ENCODE data around the gene TMEM108.

Gene TMEM108

GRCh38 chr3:133376810-133377209 lies 338.6 kb downstream of the TMEM108 start:
- in situ Hi-C loops (cut with MboI; ENCODE audit: low sequenced_read_pairs): loop anchor here (10.0 to 25.0 kb wide), 2 partner anchors 332 to 640 kb away; no protein-coding TSS in a partner anchor

DNA sequence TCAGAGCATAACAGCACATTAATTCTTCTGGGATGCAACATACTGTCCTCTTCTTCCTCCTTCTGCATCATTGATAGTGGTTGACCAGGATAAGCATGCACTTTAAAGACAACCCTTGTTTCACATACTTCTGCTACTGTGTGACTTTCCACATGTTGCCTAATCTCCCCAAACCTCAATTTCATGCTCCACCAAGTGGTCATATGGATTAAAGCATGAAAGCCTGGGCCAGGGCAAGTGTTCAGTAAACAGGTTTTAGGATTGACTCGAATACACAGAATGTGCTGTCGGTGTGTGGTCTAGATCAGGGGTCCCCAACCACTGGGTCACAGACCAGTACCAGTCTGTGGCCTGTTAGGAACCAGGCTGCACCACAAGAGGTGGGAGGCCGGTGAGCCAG lies 339.2 kb downstream of the TMEM108 start:
- in situ Hi-C loops (cut with MboI; ENCODE audit: low sequenced_read_pairs): loop anchor here (10.0 to 25.0 kb wide), 2 partner anchors 333 to 640 kb away; no protein-coding TSS in a partner anchor

- in situ Hi-C loops (cut with MboI; ENCODE audit: low sequenced_read_pairs): loop anchor here (10.0 to 25.0 kb wide), 2 partner anchors 335 to 643 kb away; no protein-coding TSS in a partner anchor
Measured at GRCh38 chr3:133379926-133380325, 341.7 kb downstream of the TMEM108 start.

DNA sequence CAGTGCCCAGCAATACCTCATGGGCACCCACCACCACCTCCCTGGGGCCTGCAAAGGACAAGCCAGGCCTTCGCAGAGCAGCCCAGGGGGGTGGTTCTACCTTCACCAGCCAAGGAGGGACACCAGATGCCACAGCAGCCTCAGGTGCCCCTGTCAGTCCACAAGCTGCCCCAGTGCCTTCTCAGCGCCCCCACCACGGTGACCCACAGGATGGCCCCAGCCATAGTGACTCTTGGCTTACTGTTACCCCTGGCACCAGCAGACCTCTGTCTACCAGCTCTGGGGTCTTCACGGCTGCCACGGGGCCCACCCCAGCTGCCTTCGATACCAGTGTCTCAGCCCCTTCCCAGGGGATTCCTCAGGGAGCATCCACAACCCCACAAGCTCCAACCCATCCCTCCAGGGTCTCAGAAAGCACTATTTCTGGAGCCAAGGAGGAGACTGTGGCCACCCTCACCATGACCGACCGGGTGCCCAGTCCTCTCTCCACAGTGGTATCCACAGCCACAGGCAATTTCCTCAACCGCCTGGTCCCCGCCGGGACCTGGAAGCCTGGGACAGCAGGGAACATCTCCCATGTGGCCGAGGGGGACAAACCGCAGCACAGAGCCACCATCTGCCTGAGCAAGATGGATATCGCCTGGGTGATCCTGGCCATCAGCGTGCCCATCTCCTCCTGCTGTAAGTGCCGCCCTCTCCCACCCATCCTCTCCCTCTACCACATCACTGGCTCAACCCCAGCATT lies 342.5 kb downstream of the TMEM108 start:
- in situ Hi-C loops (cut with MboI; ENCODE audit: low sequenced_read_pairs): loop anchor here (25.0 kb wide), 1 partner anchor 643 kb away; no protein-coding TSS in a partner anchor

- in situ Hi-C loops (cut with MboI; ENCODE audit: low sequenced_read_pairs): loop anchor here (25.0 kb wide), 1 partner anchor 644 kb away; no protein-coding TSS in a partner anchor
Measured at GRCh38 chr3:133381346-133382109, 343.3 kb downstream of the TMEM108 start.

DNA sequence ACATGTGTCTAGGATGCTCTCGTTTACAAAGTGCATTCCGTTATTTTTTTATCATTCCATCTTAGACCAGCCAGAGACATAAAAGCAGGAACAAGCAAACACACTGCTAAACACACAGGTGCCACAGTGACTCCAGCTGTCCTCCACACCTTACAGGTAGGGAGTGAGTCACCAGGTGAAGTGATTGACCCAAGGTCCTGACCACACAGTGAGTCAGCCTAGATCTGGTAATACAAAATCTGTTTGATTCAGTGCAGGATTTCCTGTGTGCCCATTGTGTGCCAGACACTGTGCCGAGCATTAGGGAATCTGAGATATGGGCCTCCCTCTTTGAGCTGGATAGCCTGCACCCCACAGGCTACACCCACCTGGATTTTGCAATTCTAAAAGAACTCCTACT lies 345.0 kb downstream of the TMEM108 start:
- in situ Hi-C loops (cut with MboI; ENCODE audit: low sequenced_read_pairs): loop anchor here (25.0 kb wide), 1 partner anchor 646 kb away; no protein-coding TSS in a partner anchor

- in situ Hi-C loops (cut with MboI; ENCODE audit: low sequenced_read_pairs): loop anchor here (25.0 kb wide), 1 partner anchor 646 kb away; no protein-coding TSS in a partner anchor
Measured at GRCh38 chr3:133383741-133384140, 345.6 kb downstream of the TMEM108 start.

- in situ Hi-C loops (cut with MboI; ENCODE audit: low sequenced_read_pairs): loop anchor here (25.0 kb wide), 1 partner anchor 647 kb away; no protein-coding TSS in a partner anchor
Measured at GRCh38 chr3:133384331-133385027, 346.3 kb downstream of the TMEM108 start.

GRCh38 chr3:133386876-133387275 lies 348.7 kb downstream of the TMEM108 start:
- in situ Hi-C loops (cut with MboI; ENCODE audit: low sequenced_read_pairs): loop anchor here (25.0 kb wide), 1 partner anchor 650 kb away; no protein-coding TSS in a partner anchor

GRCh38 chr3:133387341-133387740 lies 349.1 kb downstream of the TMEM108 start:
- in situ Hi-C loops (cut with MboI; ENCODE audit: low sequenced_read_pairs): loop anchor here (25.0 kb wide), 1 partner anchor 650 kb away; no protein-coding TSS in a partner anchor

GRCh38 chr3:133388696-133389395 lies 350.7 kb downstream of the TMEM108 start:
- in situ Hi-C loops (cut with MboI; ENCODE audit: low sequenced_read_pairs): loop anchor here (25.0 kb wide), 1 partner anchor 652 kb away; no protein-coding TSS in a partner anchor

GRCh38 chr3:133390715-133391114 lies 352.5 kb downstream of the TMEM108 start:
- in situ Hi-C loops (cut with MboI; ENCODE audit: low sequenced_read_pairs): loop anchor here (25.0 kb wide), 1 partner anchor 653 kb away; no protein-coding TSS in a partner anchor

GRCh38 chr3:133393204-133393603 lies 355.0 kb downstream of the TMEM108 start:
- in situ Hi-C loops (cut with MboI; ENCODE audit: low sequenced_read_pairs): loop anchor here (25.0 kb wide), 1 partner anchor 656 kb away; no protein-coding TSS in a partner anchor

DNA sequence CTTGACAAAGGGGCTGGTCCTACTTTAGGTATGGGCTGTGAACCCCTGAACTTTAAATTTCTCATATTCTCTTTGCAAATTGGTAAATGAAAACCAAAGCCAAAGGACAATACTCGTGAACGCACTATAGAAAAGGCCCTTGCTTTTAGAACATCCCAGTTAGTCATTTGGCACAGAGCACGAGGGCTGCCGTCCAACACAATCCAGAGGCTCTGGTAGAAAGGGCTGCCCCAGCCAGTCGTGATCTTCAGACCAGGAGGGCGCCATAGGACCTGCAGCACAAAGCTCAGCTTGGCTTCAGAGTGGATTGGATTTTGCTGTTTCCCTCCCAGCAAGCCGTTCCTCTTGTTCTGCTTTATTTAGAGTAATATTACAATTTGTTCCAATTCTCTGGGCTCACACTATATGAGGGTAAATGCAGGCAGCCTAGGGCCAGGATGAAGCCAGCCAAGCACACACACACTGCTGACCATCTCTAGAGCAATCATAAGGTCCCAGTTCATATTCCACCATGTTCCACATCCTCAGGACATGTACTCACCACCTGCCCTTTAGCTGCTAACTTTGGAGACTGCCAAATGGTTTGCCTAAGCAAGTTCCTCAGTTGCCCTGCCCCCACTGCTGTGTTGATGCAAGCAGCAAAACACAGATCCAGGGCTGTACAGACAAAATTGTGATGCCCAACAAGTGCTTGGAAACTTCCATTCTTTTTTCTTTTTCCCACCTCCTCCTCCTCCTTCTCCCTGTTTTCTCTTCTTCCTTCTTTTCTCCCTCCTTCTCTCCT lies 355.7 kb downstream of the TMEM108 start:
- in situ Hi-C loops (cut with MboI; ENCODE audit: low sequenced_read_pairs): loop anchor here (25.0 kb wide), 1 partner anchor 657 kb away; no protein-coding TSS in a partner anchor

DNA sequence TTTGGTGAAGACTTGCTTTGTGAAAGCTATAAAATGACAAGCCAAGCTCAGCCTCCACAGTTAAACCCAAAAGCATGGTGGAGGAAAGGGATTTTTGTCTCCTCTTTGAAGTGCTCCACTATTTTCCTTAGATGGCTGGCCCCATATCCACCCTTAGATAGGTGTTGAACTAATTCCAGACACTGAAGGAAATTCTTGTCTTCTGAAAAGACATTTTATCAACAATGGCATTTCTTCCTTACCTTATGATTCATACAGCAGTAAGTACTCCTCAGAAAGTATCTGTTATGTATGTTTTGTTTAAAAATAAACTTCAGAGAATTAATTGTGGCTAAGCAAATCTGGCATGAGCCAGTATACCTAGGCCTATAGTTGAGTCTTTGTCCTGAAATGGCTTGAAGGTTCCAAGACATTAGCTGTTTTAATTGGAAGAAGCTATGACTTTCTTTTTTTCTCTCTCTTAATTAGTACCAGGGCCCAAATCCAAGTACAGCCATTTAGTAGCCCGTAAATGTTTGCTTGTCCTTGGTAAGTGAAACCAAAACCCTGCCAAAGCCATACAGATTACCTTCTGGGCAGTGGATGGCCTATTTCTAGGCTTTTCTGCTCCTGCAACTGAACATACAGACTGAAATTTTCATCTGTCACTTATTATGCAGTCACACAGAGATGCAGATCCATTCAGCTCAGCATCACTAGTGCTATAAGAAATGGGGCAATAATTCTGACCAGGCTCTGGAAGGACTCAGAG lies 356.5 kb downstream of the TMEM108 start:
- in situ Hi-C loops (cut with MboI; ENCODE audit: low sequenced_read_pairs): loop anchor here (25.0 kb wide), 1 partner anchor 657 kb away; no protein-coding TSS in a partner anchor

- in situ Hi-C loops (cut with MboI; ENCODE audit: low sequenced_read_pairs): loop anchor here (25.0 kb wide), 1 partner anchor 660 kb away; no protein-coding TSS in a partner anchor
Measured at GRCh38 chr3:133396906-133397305, 358.7 kb downstream of the TMEM108 start.

DNA sequence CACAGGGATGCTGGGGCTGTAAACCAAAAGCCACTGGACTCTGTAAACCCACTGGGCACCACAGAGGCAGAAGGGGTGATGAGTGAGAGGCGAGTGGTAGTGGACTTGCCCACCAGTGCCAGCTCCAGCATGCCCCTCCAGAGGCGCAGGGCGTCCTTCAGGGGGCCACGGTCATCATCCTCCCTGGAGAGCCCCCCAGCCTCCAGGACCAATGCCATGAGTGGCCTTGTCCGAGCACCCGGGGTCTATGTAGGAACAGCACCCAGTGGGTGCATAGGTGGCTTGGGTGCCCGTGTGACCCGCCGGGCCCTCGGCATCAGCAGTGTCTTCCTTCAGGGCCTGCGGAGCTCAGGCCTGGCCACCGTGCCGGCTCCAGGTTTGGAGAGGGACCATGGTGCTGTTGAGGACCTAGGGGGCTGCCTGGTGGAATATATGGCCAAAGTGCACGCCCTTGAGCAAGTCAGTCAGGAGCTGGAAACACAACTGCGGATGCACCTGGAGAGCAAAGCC lies 361.9 kb downstream of the TMEM108 start, which contains the start of gene BFSP2:
Gene BFSP2 (plus strand): TSS at position 51 of the 510 bp plus-strand sequence. CDS start 28 bp downstream, at position 79.
- in situ Hi-C loops (cut with MboI; ENCODE audit: low sequenced_read_pairs): no loop called here
